Fibroblast of lung (primary cell): ENCODE data around the gene TSPAN18. TPM values are rescaled to one million over a fixed set of nuclear protein-coding genes. Genes with fewer than 3 reads are reported as not detected.

Source experiments
- DNase-seq, 2 donors: peaks; one replicate each; pipeline versions ENCODE4 v3.0.0 to v3.0.0-alpha.2; 2010; ENCODE audit warnings: low read depth in 2 of 2
- H2AFZ ChIP-seq: 2 replicates; pipeline ENCODE4 v1.5.1; 2012; ENCODE audit warnings: low read length, control low read depth, inconsistent platforms
- H3K27ac ChIP-seq: 2 replicates; pipeline ENCODE4 v1.5.1; 2011; ENCODE audit warnings: low read length, control low read depth; ENCODE audit not compliant: insufficient read depth
- H3K27me3 ChIP-seq: 2 replicates; pipeline ENCODE4 v1.5.1; 2011; ENCODE audit warnings: mild to moderate bottlenecking, low read length; ENCODE audit not compliant: control insufficient read depth, insufficient read depth
- H3K36me3 ChIP-seq: 2 replicates; pipeline ENCODE4 v1.5.1; 2011; ENCODE audit warnings: low read length; ENCODE audit not compliant: control insufficient read depth, insufficient read depth
- H3K4me1 ChIP-seq: 2 replicates; pipeline ENCODE4 v1.5.1; 2011; ENCODE audit warnings: low read length; ENCODE audit not compliant: control insufficient read depth, insufficient read depth; ENCODE audit errors: extremely low read depth
- H3K4me2 ChIP-seq: 2 replicates; pipeline ENCODE4 v1.5.1; 2011; ENCODE audit warnings: low read length, control low read depth; ENCODE audit not compliant: insufficient read depth; ENCODE audit errors: extremely low read depth
- H3K4me3 ChIP-seq, 4 experiments: fragments of 200-600 bp in 1 of 4; sonication (generic) in 1 of 4; replicated peaks in 1 of 4; 2 replicates each; pipeline ENCODE4 v1.5.1; 2011 to 2016; ENCODE audit warnings: low read length in 4 of 4, low read depth in 3 of 4, mild to moderate bottlenecking in 3 of 4, control low read depth in 2 of 4, inconsistent platforms in 1 of 4, mixed read lengths in 1 of 4; ENCODE audit not compliant: insufficient read depth in 1 of 4; ENCODE audit errors: control extremely low read depth in 1 of 4
- H3K79me2 ChIP-seq: 2 replicates; pipeline ENCODE4 v1.5.1; 2012; ENCODE audit warnings: mild to moderate bottlenecking, low read length, inconsistent platforms; ENCODE audit not compliant: control insufficient read depth, insufficient read depth
- H3K9ac ChIP-seq: 2 replicates; pipeline ENCODE4 v1.5.1; 2011; ENCODE audit warnings: mild to moderate bottlenecking, low read length, control low read depth; ENCODE audit not compliant: insufficient read depth
- H3K9me3 ChIP-seq: 2 replicates; pipeline ENCODE4 v1.5.1; 2012; ENCODE audit warnings: low read depth, low read length; ENCODE audit not compliant: control insufficient read depth, insufficient read depth
- H4K20me1 ChIP-seq: 2 replicates; pipeline ENCODE4 v1.5.1; 2011; ENCODE audit warnings: low read length; ENCODE audit not compliant: control insufficient read depth, insufficient read depth; ENCODE audit errors: extremely low read depth
- EZH2 ChIP-seq: IDR thresholded peaks from 2 replicates; pipeline ENCODE4 v1.5.1; 2012; ENCODE audit warnings: low read length, control low read depth, mild to moderate bottlenecking; ENCODE audit errors: missing control alignments
- polyA plus RNA-seq, 2 donors: library from polyadenylated mRNA; depleted of rRNA in 1 of 2; stranded (reverse) in 1 of 2; unstranded in 1 of 2; fragments of >200 nt; gene quantifications; 2 replicates each; pipeline ENCODE4 v1.2.1, GENCODE V29; 2011 to 2012; ENCODE audit warnings: missing spikeins in 1 of 2
- total RNA-seq: library from RNA; depleted of rRNA; stranded (reverse); fragments of >200 nt; gene quantifications from 2 replicates; pipeline ENCODE4 v1.2.1, GENCODE V29; 2014
- TF ChIP-seq, protein P1 (sequence below), 2 donors: IDR thresholded peaks in 1 of 2; conservative IDR thresholded peaks in 1 of 2; 1 replicate in 1 of 2; 2 replicates in 1 of 2; pipeline ENCODE4 v1.5.1; 2011 to 2012; ENCODE audit warnings: low read length in 2 of 2, control low read depth in 1 of 2, inconsistent platforms in 1 of 2, low read depth in 1 of 2, mild to moderate bottlenecking in 1 of 2

Gene TSPAN18
- total and polyA plus RNA-seq, 2 donors (not counting 1 experiment from before 2014, with no cell fraction given) = 0.15 TPM; not detected in 1

DNA sequence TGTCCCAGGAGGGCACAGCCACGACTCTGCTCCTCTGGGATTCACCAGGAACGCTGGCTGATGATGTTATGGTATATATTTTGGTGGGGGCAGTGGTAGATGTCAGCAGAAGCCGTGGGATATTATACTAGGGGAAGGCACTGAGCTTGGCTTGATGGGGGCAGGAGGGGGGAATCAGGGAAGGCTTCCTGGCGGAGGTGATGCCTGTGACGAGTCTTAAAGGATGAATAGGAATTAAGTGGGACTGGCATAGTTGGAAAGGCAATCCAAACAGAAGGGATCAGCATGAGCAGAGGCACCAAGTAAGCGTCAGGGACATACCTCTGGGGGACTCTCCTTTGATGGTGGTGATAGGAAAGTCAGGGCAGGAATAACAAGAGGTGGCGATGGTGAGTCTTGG, 176.3 kb downstream of the TSPAN18 start:
- Histone ChIP-seq H3K4me2 (no peak overlapping the region), H3K79me2 (no peaks in the 10 kb centered on the region), H3K27me3 (peaks cover 18% of the 10 kb centered on the region), H3K4me3 (no peak overlapping the region), H3K9me3 (no peaks in the 10 kb centered on the region), H2AFZ (no peak overlapping the region), H3K4me1 (no peaks in the 10 kb centered on the region), H3K36me3 (no peaks in the 10 kb centered on the region), H4K20me1 (no peaks in the 10 kb centered on the region), H3K27ac (no peak overlapping the region), H3K9ac (no peak overlapping the region)
- no peak for DNase-seq
- no peak for TF ChIP-seq EZH2
- TF ChIP-seq, protein P1, sequence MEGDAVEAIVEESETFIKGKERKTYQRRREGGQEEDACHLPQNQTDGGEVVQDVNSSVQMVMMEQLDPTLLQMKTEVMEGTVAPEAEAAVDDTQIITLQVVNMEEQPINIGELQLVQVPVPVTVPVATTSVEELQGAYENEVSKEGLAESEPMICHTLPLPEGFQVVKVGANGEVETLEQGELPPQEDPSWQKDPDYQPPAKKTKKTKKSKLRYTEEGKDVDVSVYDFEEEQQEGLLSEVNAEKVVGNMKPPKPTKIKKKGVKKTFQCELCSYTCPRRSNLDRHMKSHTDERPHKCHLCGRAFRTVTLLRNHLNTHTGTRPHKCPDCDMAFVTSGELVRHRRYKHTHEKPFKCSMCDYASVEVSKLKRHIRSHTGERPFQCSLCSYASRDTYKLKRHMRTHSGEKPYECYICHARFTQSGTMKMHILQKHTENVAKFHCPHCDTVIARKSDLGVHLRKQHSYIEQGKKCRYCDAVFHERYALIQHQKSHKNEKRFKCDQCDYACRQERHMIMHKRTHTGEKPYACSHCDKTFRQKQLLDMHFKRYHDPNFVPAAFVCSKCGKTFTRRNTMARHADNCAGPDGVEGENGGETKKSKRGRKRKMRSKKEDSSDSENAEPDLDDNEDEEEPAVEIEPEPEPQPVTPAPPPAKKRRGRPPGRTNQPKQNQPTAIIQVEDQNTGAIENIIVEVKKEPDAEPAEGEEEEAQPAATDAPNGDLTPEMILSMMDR (conservative IDR thresholded peaks at IDR 0.05 in 1 of 2, IDR thresholded peaks at IDR 0.05 in 1 of 2; ENCODE audit: low read depth in 1 of 2, low read length in 2 of 2) = no peak

DNA sequence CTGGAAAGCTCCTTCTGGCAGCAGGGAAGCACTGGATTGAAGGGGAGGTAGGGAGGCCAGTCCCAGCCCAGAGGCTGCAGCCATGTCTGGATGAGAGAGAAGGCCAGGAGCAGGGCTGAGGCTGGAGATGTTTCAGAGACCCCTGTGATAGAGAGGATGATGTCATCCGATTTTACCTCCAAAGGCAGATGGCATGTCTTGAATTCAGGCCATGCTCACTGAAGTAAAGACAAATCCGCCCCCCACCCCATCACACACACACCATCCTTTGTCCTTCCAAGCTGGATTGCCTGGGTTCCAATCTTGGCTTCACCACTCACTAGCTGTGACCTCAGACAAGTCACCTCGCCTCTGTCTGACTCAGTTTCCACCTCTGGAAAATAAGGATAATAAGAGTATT, 176.8 kb downstream of the TSPAN18 start:
- Histone ChIP-seq H3K9me3 (no peaks in the 10 kb centered on the region), H3K4me2 (no peak overlapping the region), H3K27me3 (peaks cover 19% of the 10 kb centered on the region), H3K27ac (no peak overlapping the region), H3K79me2 (no peaks in the 10 kb centered on the region), H2AFZ (no peak overlapping the region), H3K4me3 (no peak overlapping the region), H3K4me1 (no peaks in the 10 kb centered on the region), H3K36me3 (no peaks in the 10 kb centered on the region), H4K20me1 (no peaks in the 10 kb centered on the region), H3K9ac (no peak overlapping the region)
- TF ChIP-seq EZH2 = no peak
- TF ChIP-seq, protein P1 (conservative IDR thresholded peaks at IDR 0.05 in 1 of 2, IDR thresholded peaks at IDR 0.05 in 1 of 2; ENCODE audit: low read depth in 1 of 2, low read length in 2 of 2) = no peak
- no peak for DNase-seq

DNA sequence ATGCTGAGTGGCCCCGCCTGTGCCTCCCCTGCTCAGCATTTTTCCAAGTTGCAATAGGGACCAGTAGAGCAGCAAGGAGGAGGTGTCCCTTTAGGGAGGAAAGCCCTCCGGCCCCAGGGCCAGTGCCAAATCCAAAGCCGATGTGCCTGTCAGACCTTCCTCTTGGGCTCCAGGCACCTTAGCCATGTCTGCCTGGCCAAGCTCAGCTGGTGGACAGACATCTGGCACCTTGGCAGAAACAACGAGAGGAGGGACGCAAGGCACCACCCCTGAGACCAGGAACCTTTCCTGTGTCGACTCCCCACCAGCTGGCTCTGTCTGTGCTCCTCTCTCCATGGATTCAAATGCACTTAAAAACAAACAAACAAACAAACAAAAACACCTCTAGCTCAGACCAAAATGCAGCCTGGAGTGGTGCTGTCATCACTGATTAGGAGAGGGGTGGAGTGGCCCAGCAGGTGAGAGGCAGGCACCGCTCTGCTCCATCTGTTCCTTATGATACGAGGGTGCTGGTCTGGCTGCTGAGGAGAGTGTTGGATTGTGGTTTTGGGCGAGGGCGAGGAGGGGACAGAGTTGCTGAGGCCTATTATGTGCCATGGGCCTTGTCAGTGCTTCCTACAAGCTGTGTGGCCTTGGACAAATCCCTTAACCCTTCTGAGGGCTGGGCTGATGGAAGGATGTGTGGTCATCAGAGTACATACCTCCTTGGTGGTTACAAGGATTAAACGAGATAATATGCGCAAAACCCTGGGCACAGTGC, 177.7 kb downstream of the TSPAN18 start:
- no peak for DNase-seq
- Histone ChIP-seq H4K20me1 (no peaks in the 10 kb centered on the region), H3K9ac (no peak overlapping the region), H3K4me1 (no peaks in the 10 kb centered on the region), H3K4me2 (no peak overlapping the region), H3K27ac (no peak overlapping the region), H2AFZ (no peak overlapping the region), H3K79me2 (no peaks in the 10 kb centered on the region), H3K27me3 (peaks cover 19% of the 10 kb centered on the region), H3K9me3 (no peaks in the 10 kb centered on the region), H3K4me3 (no peak overlapping the region), H3K36me3 (no peaks in the 10 kb centered on the region)
- no peak for TF ChIP-seq EZH2
- TF ChIP-seq, protein P1 (conservative IDR thresholded peaks at IDR 0.05 in 1 of 2, IDR thresholded peaks at IDR 0.05 in 1 of 2; ENCODE audit: low read depth in 1 of 2, low read length in 2 of 2) = no peak
